HG03159 (cell line): ENCODE measurements around the gene GRB10.
A peak's percentile ranks its signal among the peaks of the same experiment; 100 is the strongest.

ENCODE experiments used
- ATAC-seq: cut with Tn5 transposase; IDR thresholded peaks from one replicate; pipeline ENCODE4 v1.9.1; 2021; ENCODE audit warnings: mild to moderate bottlenecking, moderate library complexity; ENCODE audit not compliant: unreplicated experiment

GRB10 gene

DNA sequence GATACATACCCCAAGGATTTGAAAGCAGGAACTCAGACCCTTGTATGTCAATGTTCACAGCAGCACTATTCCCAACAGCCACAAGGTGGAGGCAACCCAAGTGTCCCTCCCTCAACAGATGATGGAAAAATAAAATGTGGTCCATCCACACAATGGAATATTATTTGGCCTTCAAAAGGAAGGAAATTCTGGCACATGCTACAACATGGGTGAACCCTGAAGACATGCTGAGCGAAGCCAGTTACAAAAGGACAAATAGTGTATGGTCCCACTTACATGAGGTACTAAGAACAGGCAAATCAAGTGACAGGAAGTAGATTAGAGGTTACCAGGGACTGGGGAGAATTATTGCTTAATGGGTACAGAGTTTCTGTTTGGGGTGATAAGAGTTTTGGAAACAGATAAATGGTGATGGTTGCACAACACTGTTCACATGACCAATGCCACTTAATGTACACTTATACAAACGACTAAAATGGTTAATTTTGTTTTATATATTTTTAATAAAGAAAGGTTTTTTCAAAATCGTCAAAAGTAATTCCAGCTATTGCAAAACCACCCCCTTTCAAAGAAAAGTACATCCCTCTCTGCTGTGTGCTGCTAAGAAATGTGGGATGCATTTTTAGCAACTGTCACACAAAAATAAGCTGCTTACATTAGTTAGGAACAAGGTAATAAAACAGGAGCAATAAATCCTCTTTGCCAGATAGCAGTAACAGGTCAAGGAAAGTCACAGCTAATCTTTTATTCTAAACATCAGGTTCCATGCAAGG lies 85.7 kb downstream of the GRB10 start:
- ATAC-seq: peak; percentile 52

DNA sequence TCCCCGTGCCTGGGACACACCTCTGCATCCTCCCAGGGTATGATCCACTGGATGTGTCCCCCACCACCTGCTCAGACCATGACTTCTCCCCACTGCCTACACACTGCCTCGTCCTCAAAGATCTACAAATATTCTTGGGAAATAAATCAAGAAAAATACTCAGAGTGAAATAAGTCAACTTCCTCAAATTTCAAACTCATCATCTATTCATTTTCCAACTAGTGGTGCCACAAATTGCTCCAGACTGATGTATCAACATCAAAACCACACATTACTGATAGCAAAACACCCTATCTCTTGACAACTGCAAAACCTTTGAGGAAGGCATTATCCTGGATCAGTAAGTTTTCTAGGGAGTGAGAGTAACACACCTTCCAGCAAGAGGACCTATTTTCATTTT lies 87.7 kb downstream of the GRB10 start:
- ATAC-seq: no peak

DNA sequence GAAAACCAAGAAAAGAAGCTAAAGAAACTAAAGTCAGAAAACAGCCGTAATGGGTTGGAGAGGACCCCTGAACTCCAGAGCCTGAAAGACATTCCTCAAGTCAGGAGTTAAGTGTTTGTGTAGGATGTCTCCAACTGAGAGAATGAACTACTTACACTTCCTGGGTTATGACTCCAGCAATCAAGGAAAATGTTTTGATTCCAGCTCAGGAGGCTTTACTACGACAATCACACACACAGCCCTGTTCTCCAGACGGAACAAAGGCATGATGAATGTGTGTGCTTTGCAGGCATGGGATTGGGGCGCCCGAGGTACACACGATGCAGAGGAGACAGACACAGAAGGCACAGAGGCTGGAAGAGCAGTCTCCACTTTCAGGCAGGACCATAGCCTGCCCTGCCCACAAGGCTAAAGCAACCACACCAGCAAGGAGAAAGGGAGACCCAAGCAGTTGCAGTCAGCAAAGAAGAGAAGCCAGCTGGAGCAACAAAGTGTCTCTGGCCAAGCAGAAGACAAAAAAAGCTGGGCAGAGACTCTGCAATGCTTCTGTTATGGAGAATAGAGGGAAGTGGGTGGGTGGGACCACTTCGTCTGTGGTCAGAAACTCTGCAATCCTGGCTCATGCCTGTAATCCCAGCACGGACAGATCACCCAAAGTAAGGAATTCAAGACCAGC lies 89.1 kb downstream of the GRB10 start:
- no peak for ATAC-seq

GRCh38 chr7:50690541-50691011 lies 92.1 kb downstream of the GRB10 start:
- ATAC-seq: no peak

GRCh38 chr7:50688226-50688590 lies 94.5 kb downstream of the GRB10 start:
- no peak for ATAC-seq

DNA sequence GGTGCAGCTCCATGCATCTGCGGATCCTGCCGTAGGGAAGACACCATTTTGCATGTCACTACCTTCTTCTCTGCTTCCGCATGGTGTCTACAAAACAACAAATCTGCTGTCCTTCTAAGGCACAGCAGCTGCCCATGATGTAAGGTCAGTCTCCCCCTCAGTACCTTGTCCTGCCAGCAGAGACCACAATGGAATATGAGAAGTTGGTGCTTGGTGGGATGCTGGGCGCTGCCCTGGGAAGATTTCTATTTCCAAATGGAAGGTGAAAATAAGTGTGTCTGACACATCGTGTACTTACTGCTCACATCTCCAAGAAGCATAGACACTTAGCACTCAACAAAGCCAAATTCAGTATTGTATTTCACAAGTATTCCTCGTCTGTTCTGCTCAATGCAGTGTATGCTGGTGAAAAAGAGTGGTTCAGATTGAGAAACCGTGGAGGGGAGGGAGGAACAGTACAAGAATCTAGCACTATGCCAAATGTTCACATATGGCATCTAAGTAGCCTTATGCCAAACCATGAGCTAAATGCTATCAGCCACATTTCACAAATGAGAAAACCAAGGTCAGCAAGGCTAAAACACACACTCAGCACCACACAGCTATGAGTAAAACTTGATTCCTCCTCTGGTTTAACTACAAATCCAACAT lies 95.0 kb downstream of the GRB10 start:
- ATAC-seq: no peak

DNA sequence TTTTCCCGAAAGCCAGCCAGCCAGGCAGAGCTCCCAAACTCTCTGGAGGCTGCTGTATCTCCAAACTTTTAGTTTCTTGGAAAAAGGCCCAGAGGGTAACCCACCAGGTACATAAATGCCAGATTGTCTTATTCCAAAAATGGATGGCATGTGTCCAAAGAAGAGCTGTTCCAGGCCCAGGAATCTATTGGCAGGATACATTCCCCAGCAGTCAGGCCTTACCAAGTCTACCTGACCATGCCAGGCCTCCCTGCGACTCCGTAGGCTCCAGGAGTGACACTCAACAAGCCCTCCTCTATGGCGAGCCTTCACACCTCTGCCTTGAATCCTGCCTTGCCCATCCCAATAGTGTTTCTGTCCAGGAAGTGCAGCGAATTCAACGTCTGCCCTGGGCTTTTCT lies 95.6 kb downstream of the GRB10 start:
- ATAC-seq: no peak

DNA sequence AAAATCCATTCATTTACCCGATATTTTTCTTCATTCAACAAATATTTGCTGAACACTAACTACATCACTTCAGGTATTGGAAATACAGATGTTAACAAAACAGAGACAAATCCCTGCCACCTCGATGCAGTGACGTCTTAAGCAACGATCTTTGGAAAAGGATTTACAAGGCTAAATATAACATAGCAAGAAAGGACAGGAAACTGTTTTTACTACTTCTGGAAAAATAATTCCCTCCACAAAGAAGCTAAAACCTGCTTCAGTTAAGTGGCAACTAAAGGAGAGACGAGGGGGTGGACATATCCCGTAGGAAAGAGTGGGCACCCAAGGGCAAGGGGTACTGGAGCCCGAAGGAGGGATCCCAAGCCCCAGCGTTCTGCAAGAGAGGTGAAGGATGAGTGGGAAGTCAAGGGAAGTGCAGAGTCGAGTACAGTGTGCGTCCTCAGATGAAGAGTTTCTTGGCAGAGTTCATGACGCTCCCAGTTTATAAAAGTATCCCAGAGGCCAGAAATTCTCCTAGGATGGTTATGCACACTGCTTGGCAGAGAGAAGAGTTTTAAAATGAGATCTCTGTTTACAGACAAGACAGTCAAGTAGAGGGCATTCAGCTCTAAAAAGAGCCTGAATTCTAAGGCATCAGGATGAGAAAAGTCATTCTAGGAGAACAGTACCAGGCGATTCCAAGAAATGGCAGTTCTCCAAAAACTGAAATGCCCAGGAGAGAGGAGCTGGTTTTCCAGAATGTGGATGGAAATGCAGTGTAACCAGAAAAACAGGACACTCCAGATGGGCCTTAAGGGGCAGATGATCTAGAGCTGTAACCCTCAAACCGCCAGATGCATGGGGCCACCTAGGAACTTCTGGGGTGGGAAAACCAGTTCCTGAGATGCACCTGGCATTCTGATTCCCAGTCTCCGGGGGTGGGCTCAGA lies 97.3 kb downstream of the GRB10 start:
- no peak for ATAC-seq

DNA sequence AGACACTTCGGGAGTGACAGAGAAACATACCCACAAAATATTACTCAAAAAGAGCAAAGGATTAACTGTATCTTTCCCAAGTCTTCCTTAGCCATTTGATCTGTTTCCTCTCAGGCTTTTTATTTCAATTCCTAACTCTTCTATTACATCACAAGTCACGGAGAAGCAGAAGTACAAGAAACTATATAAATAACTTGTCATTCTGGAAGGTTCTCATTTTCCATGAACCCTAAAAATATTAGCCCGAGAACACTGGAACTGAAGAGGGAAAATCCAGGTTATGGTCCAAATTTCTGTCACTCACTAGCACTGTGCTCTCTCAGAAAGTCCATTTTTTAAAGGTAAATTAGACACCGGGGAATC lies 98.0 kb downstream of the GRB10 start:
- no peak for ATAC-seq

- ATAC-seq: no peak
Measured at GRCh38 chr7:50684011-50684712, 98.5 kb downstream of the GRB10 start.

DNA sequence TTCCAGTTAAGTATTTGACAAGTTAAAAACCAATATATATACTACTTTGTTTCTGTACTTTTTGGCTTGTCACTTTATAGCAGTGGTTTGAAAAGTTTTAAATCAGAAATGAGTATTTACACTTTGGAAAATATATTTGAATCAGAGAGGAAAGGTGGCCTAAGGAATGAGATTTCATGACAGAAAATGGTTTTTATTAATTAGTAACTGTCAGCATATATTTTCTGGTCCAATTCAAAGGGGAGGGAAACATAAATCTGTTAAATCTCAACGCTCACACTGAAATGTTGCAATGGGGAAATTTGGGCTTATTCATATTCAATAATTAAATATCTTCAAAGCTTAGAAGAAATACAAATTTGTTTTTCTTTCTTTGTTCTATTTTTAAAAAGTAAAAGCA lies 100.1 kb downstream of the GRB10 start:
- ATAC-seq: no peak

- ATAC-seq: no peak
Measured at GRCh38 chr7:50682079-50682478, 100.6 kb downstream of the GRB10 start.

DNA sequence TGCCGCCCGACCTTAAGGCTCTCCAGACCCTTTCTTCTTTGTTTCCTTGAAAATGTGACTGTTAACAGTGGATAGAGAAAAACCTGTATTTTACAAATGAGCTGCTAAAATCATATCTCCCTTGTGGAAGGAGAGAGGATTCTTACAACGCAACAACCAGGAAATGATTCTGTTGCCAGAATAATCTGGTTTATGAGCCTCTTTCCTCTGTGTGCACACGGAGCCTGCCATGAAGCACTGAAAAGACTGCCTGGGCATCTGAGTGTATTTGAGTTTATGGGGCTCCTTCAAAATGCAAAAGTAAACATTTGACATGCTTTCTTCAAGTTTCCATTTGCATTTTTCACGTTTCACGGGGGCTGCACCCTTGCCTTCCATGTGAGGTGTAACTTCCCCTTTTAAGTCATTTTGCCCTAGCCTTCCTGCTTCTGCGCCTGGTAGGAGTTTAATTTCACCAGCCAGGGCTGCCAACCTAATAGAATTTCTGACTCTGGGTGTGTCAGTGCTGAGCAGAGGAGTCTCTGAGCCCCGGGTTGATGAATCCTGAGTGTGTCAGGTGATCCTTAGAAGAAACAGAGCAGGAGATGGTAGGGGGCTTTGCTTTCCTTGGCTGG lies 101.2 kb downstream of the GRB10 start:
- ATAC-seq: no peak

DNA sequence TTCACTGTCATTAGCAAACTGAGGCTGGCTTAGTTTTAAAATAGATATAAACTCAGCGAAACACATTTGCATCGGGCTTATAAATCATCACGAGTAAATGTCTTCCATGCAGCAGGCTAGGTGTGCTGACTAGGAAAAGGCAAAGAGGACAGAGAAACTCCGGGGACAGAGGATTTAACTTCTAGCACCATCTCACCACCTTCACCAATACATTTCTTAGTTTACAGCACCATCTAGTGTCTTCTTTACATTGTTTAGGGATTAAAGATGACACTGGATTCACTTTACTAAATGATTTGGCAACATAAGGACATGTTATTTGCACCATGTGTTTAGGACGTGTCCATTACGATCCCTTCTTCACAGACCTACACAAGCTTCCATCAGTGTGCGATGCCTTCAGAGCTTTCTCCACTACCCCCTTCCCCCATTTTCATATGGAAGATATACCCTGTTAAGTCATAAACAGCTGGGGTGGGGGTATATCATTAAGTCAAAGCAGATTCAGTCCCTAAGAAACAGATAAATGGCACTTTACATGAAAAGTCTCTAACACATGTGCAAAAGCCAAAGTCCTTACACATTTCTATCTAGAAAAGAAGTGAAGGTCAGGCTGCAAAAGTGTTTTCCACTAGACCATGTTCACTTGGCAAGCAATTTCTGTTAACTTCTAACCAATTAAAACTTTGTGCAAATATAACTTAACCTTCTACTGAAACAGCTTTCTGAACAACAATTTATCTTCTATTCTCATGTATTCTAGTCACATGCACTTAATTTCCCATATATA lies 103.3 kb downstream of the GRB10 start:
- ATAC-seq: peak; percentile 58

DNA sequence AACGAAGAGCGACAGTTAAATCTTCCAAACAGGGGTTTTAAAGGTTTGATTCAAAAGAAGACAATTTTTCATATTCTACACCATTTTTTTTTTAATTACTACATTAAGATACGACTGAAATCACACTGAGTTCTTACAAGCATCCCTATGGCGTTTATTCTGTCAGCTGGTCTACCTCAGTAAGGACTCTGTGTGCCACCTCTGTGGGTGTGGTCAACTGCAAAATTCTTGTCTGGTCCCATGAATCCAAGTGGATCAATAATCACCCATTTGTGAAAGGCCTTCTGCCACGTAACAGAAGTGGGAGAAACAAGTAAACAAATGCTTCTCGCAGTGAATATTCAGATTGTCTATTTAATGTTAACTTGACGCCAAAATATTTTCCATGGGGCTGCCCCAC lies 104.1 kb downstream of the GRB10 start:
- ATAC-seq: no peak

DNA sequence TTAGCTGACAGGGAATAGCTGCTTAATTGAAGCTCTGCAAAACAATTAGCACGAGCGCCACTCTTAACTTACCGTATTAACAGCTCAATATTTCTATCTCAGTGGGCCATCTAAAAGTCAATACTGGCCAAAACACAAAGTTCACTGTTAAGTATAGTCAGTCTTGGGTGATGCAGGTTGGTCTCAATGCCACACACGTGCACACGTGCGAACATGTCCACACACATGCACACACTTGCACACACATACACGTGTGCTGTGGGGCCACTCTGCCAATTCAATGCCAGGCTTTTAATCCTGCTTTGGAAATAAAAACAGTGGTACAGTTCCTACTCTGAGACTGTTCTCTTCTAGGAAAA lies 105.1 kb downstream of the GRB10 start:
- ATAC-seq: no peak

- no peak for ATAC-seq
Measured at GRCh38 chr7:50676740-50677637, 105.7 kb downstream of the GRB10 start.

DNA sequence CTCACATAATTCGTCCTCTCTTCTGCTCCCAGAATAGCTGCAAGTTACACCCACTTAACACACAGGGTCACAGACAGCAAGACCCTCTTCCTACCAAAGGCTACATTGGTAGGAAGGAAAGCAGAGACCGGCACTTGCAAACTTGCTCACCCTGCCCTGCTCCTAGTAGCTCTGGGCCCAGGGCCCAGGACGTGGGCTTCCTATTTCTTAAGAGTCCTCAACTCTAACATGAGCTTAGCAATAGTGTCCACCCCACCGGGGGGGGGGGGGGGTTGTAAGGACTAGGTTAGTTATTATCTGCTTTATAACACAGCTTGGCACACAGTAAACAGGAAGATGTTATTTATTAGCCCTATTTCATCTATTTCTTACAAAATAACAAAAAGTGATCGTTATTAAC lies 106.6 kb downstream of the GRB10 start:
- no peak for ATAC-seq
